Epithelial cell of esophagus (primary cell): ENCODE measurements around the gene PCSK4.

Experiments
- DNase-seq: peaks from one replicate; pipeline ENCODE4 v3.0.0; 2010; ENCODE audit warnings: low read depth
- H3K4me3 ChIP-seq: 2 replicates; pipeline ENCODE4 v1.5.1; 2011; ENCODE audit warnings: mild to moderate bottlenecking, low read length, control low read depth
- CTCF ChIP-seq: IDR thresholded peaks from 2 replicates; pipeline ENCODE4 v1.5.1; 2011; ENCODE audit warnings: low read depth, mild to moderate bottlenecking, low read length, control low read depth, inconsistent platforms; ENCODE audit not compliant: insufficient read depth; ENCODE audit errors: missing control alignments

PCSK4 gene

GRCh38 chr19:1434577-1435060 lies 55.5 kb downstream of the PCSK4 start:
- DNase-seq, result no peak
- no peak overlapping the region for H3K4me3 ChIP-seq
- no peak for TF ChIP-seq CTCF

- no peak for TF ChIP-seq CTCF
- H3K4me3 ChIP-seq, result no peak overlapping the region
- no peak for DNase-seq
Measured at GRCh38 chr19:1434040-1434366, 56.1 kb downstream of the PCSK4 start.

- TF ChIP-seq CTCF, result no peak
Measured at GRCh38 chr19:1433119-1434039, 56.8 kb downstream of the PCSK4 start.

GRCh38 chr19:1432507-1432887 lies 57.7 kb downstream of the PCSK4 start:
- no peak overlapping the region for H3K4me3 ChIP-seq
- no peak for DNase-seq
- TF ChIP-seq CTCF, result no peak

More at GRCh38 chr19:1433119-1434039, 56.8 kb downstream of the PCSK4 start:
- H3K4me3 ChIP-seq, result no peak overlapping the region
- DNase-seq, result no peak

GRCh38 chr19:1431759-1432506 lies 58.2 kb downstream of the PCSK4 start:
- TF ChIP-seq CTCF, result no peak
- DNase-seq, result no peak
- H3K4me3 ChIP-seq, result no peak overlapping the region
